NT2/D1 (cell line): ENCODE results near the gene ARL17A.
"Not testable (repeated sequence)": the region's sequence is repeated elsewhere in the genome, so short reads cannot be mapped to it uniquely, and the experiment has no call there.

Experiments used
- DNase-seq: peaks from one replicate; pipeline ENCODE4 v3.0.0-alpha.2; 2011; ENCODE audit warnings: low read depth, low spot score
- H3K27me3 ChIP-seq: 2 replicates; pipeline ENCODE4 v1.6.0; 2011; ENCODE audit warnings: mild to moderate bottlenecking; ENCODE audit not compliant: insufficient read length, insufficient read depth
- H3K36me3 ChIP-seq: 2 replicates; pipeline ENCODE4 v1.6.1; 2011; ENCODE audit warnings: mild to moderate bottlenecking, low read length, mixed read lengths; ENCODE audit not compliant: insufficient read depth, insufficient read length
- H3K4me1 ChIP-seq: 2 replicates; pipeline ENCODE4 v1.5.1; 2011; ENCODE audit not compliant: insufficient read depth, insufficient read length
- H3K4me3 ChIP-seq: 2 replicates; pipeline ENCODE4 v1.5.1; 2011; ENCODE audit warnings: low read depth; ENCODE audit not compliant: insufficient read length
- H3K9ac ChIP-seq: 2 replicates; pipeline ENCODE4 v1.6.0; 2011; ENCODE audit warnings: low read depth; ENCODE audit not compliant: insufficient read length
- H3K9me3 ChIP-seq: 2 replicates; pipeline ENCODE4 v1.5.1; 2011; ENCODE audit warnings: mild to moderate bottlenecking, low read length; ENCODE audit not compliant: insufficient read depth

Gene ARL17A

GRCh38 chr17:46598344-46598931, 18.9 kb upstream of the ARL17A start:
- not testable (repeated sequence) for DNase-seq, H3K9me3 ChIP-seq, H3K27me3 ChIP-seq, H3K4me3 ChIP-seq, H3K36me3 ChIP-seq, H3K4me1 ChIP-seq, H3K9ac ChIP-seq

- H3K36me3 ChIP-seq, DNase-seq, H3K9ac ChIP-seq, H3K27me3 ChIP-seq, H3K4me1 ChIP-seq, H3K4me3 ChIP-seq, H3K9me3 ChIP-seq: not testable (repeated sequence)
Observed at GRCh38 chr17:46591332-46591731, 11.8 kb upstream of the ARL17A start.

GRCh38 chr17:46590157-46591146, 11.0 kb upstream of the ARL17A start, which contains the start of gene NSF:
Gene NSF, plus strand, starts transcription at chr17:46590669. Its CDS starts 107 bp downstream, at chr17:46590776.
- not testable (repeated sequence) for H3K4me3 ChIP-seq, H3K36me3 ChIP-seq, H3K27me3 ChIP-seq, H3K9ac ChIP-seq, H3K9me3 ChIP-seq, H3K4me1 ChIP-seq, DNase-seq

GRCh38 chr17:46585444-46585843, 6.0 kb upstream of the ARL17A start:
- H3K9ac ChIP-seq, H3K4me3 ChIP-seq, H3K9me3 ChIP-seq, DNase-seq, H3K36me3 ChIP-seq, H3K4me1 ChIP-seq, H3K27me3 ChIP-seq: not testable (repeated sequence)

GRCh38 chr17:46580082-46580481, 591 bp upstream of the ARL17A start:
- H3K36me3 ChIP-seq, H3K4me1 ChIP-seq, H3K9me3 ChIP-seq, H3K9ac ChIP-seq, DNase-seq, H3K4me3 ChIP-seq, H3K27me3 ChIP-seq: not testable (repeated sequence)

- H3K27me3 ChIP-seq, H3K9ac ChIP-seq, DNase-seq, H3K4me1 ChIP-seq, H3K4me3 ChIP-seq, H3K36me3 ChIP-seq, H3K9me3 ChIP-seq: not testable (repeated sequence)
Observed at GRCh38 chr17:46571796-46572195, 7.7 kb downstream of the ARL17A start.

- H3K9me3 ChIP-seq, DNase-seq, H3K27me3 ChIP-seq, H3K4me3 ChIP-seq, H3K4me1 ChIP-seq, H3K36me3 ChIP-seq, H3K9ac ChIP-seq: not testable (repeated sequence)
Observed at GRCh38 chr17:46566980-46567379, 12.5 kb downstream of the ARL17A start.

GRCh38 chr17:46566284-46566683, 13.2 kb downstream of the ARL17A start:
- DNase-seq, H3K9ac ChIP-seq, H3K9me3 ChIP-seq, H3K4me1 ChIP-seq, H3K4me3 ChIP-seq, H3K27me3 ChIP-seq, H3K36me3 ChIP-seq: not testable (repeated sequence)

- not testable (repeated sequence) for H3K9ac ChIP-seq, H3K4me1 ChIP-seq, H3K9me3 ChIP-seq, H3K27me3 ChIP-seq, DNase-seq, H3K4me3 ChIP-seq, H3K36me3 ChIP-seq
Observed at GRCh38 chr17:46560048-46560447, 19.4 kb downstream of the ARL17A start.

GRCh38 chr17:46559155-46559554, 20.3 kb downstream of the ARL17A start:
- not testable (repeated sequence) for H3K36me3 ChIP-seq, H3K4me3 ChIP-seq, H3K27me3 ChIP-seq, DNase-seq, H3K9me3 ChIP-seq, H3K4me1 ChIP-seq, H3K9ac ChIP-seq

GRCh38 chr17:46548607-46549006, 30.9 kb downstream of the ARL17A start:
- H3K36me3 ChIP-seq, DNase-seq, H3K9ac ChIP-seq, H3K27me3 ChIP-seq, H3K4me1 ChIP-seq, H3K4me3 ChIP-seq, H3K9me3 ChIP-seq: not testable (repeated sequence)

GRCh38 chr17:46534716-46535115, 44.8 kb downstream of the ARL17A start:
- not testable (repeated sequence) for H3K4me3 ChIP-seq, H3K4me1 ChIP-seq, DNase-seq, H3K9ac ChIP-seq, H3K36me3 ChIP-seq, H3K27me3 ChIP-seq, H3K9me3 ChIP-seq
